Measurements from ENCODE around the gene PLCH1.
A peak's percentile ranks its signal among the peaks of the same experiment; 100 is the strongest.

Gene PLCH1

DNA sequence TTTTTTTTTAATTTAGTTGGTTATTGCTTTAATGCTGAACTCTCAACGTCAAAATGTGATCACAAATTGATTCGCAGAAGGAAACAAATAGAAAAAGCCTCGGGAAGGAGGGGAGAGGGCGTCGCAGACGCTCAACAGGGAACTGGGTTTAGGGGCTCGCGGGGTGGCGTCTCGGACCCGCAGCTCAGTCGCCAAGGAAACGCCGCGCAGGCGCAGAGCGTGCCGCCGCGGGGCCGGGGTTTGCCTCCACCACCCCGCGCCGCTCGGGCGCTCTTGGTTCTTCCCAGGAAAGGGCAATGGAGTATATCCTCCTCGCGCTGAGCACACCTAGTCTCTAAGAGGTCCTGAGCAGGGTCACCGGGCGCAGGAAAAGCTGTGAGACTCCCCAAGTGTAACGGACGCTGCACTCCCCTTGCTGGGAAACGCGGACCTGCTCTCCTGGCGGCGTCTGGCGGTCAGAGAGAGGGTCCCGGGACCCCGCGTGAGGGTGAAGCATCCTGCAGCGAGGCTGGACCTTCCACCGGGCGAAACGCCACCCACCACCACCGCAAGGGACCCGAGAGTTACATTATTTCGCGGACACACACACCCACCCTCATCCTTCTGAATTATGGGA lies 753 bp downstream of the PLCH1 start:
- DNase-seq, result peak; percentile 31 to 34

DNA sequence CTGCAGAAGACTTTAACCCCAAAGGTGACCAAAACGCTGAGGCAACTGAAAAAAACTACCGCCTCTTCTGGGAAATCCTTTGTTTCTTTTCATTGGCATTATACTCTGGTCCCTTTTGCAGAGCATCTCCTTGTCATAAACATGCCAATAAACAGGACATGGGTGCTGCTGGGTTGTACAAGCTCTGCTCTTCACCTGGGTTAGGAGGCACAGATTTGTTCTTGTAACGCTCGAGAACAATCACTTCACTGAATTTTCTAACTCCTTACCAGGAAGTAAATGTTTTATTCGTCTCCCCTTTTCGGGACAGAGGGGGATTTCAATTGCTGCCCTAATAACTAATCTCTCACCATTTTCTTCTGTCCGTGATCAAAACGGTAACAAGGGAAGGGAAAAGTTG lies 1.3 kb downstream of the PLCH1 start:
- DNase-seq, result no peak

DNA sequence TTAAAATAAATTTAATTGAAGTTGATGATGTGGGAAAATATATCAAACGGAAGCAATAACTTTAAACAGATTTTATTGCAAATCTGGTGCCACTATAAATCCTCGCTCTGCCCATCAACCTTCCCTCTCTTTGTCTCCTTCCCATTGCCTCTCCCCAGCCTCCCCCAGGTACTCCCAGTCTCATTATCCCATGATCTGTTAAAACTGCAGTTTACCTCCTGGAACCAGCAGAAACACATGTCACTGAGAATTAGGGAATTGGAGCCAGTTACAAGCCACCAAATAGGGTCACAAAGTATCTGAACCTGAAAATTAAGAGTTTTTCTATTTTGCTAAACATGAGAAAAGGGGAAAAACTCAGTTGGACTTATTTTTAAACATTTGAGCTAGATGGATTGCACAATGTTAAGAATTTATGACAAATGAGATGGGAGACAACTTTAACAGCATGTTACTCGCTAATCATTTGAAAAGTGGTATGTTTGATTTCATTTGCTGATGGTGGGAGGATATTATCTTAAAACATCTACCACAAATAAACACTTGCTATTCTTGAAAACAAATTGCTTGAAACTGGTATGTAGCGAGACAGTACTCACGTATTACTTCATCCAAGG lies 2.4 kb downstream of the PLCH1 start:
- no peak for DNase-seq

DNA sequence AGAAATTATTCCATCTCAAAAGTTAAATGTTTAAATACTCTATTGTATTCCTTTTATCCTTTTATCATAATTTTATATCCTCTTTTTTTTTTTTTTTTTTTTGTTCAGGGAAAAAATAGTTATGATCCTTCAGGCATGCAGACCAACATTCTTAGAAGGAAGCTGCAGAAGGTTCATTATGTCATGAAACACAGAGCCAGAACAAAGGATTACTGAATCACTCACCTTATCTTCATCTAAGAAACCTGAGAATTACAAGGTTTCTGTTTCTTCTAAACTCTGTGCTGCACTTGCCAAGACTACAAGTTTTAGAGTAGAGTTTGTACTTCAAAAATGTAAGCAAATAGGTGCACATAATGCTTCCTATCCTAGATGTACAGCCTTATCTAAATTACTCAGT lies 3.3 kb downstream of the PLCH1 start:
- no peak for DNase-seq

- no peak for DNase-seq
Measured at GRCh38 chr3:155741101-155741500, 3.8 kb downstream of the PLCH1 start.

DNA sequence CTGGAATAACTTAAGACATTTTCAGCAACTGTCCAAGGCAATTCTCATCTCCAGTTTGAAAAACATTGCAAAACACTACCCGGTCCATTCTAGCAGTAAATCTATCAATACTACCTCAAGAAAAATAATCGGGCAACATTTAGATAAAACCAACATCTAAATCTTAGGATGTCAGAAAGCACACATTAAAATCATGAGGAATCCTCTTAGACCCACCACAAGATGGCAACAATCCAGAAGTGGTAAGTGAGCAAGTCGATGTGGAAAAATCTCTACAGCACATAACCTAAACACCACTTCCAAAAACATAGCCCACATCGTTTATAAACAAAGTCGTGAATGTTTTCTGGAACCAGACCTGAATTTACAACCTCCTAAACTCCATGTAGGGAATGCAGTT lies 5.7 kb downstream of the PLCH1 start:
- DNase-seq, result no peak

GRCh38 chr3:155738580-155739076 lies 6.2 kb downstream of the PLCH1 start:
- DNase-seq, result no peak

GRCh38 chr3:155737844-155738460 lies 6.9 kb downstream of the PLCH1 start:
- no peak for DNase-seq

- DNase-seq, result no peak
Measured at GRCh38 chr3:155736381-155736780, 8.5 kb downstream of the PLCH1 start.

DNA sequence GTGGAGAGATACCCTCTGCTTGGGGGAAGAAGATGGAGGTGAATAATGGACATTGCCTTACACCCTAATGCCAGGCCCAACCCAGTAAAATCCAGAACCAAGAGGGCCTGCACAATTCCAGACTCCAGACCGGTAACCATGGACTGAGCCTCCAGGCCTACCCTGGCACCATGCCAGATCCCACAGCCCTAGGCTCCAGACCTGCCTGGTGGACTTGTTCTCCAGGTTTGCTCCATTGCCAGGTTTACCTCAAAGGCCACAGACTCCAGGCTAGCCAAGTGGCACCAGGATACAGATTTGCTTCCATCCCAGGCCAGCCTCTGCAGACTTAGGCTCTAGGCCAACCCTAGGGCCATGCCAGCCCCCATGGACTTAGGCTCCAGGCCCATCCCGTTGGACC lies 14.0 kb downstream of the PLCH1 start:
- no peak for DNase-seq

GRCh38 chr3:155727836-155728235 lies 17.0 kb downstream of the PLCH1 start:
- no peak for DNase-seq

- no peak for DNase-seq
Measured at GRCh38 chr3:155714295-155714718, 30.6 kb downstream of the PLCH1 start.

DNA sequence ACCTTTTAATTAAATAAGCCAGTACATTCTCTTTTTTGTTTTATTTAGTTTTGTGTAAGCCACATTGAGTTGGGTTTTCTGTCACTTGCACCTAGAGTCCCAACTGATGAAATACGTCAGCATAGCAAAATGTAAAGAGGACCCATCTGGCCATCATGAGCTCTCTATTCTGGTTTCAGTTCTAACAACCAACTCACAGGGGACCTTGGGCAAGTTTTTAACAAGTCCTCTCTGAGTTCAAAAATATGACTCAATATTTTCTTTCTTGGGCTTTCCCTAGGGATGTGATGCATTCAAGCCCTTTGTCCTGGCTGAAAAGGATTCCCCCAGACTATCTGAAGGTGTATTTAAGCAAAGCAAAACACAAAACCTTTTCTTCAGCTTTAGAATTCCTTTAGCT lies 32.9 kb downstream of the PLCH1 start:
- DNase-seq, result no peak

GRCh38 chr3:155704771-155705559 lies 39.9 kb downstream of the PLCH1 start:
- no peak for DNase-seq

- DNase-seq, result no peak
Measured at GRCh38 chr3:155704061-155704460, 40.8 kb downstream of the PLCH1 start.

DNA sequence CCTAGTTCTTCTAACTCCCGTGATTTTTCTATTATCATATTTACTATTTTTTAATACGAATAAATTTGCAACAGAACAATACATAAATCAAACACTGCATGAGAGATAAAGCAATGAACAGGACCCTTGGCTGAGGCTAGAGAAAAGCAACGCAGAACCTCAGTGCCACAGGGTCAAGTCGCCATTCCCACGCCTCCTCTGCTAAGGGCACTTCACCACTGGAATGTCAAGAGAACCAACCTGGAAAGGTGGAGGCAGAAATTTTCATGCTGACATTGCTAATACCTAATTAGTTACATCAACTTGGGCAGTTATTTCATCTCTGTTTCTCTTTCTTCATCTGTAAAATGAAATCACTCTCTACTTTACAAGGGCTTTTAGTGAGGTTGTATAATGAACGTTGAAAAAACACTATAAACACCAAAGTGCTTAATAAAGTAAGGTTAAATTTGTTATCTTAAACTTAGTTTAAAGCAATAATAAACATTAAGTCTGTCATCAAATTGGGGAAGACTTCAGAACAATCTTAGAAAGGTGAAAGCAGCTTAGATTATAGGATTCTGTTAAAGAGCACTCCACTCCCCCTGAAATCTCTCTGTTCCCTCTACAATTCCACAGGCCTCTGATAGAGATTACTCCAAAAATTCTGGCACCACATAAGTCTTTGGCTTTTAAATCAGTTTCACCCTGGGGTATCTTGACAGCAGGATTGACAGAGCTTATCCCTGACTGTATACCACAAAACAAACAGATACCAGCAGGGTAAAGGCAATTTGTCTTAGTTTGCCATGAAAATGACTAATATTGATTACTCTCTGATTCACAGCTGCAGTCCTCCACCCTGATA lies 41.9 kb downstream of the PLCH1 start:
- DNase-seq, result no peak

DNA sequence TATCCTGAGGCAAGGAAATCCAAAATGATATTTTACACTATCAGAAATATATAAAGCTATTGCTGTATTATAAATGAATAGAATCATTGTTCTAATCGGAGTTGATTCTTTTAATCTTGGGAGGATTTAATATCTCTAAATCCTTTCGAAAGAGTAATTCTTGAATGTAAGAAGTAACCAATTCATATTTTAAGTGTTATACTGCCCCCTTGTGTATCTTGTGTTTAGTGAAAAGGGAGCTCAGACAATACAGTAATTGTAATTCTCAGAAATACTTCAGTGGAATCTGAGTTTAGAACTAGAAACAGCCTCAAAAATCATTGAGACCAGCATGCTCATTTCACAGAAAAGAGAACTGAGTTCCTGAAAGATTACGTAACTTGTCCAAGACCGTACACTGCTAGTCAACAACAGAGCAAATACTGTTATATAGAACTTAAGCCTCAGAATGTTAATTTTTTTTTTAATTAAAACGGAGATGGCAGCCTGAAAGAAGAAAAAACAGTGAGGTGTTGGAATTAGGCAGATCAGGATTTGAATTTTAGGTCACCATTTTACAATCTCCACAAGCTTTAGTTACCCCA lies 42.9 kb downstream of the PLCH1 start:
- peak in 1 of 2 donors; percentile 44 for DNase-seq

DNA sequence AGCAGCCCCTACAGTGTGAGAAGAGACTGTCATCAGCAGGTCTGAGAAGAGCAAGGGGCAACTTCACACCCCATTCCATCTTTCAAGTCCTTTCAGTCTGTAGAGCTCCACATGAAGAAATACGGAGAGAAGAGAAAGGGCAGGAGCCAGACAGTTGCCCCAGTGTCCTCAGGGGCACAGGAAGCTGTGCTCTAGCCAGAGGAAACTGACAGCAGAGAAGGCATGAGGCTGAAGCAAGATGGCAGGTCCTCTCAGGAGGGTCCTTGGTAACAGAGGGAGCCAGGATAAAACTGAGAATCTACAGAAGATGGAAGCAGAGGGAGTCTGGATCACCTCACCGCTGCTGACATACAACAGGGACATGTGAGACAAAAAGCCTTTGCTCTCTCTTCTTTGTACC lies 47.3 kb downstream of the PLCH1 start:
- DNase-seq, result no peak

DNA sequence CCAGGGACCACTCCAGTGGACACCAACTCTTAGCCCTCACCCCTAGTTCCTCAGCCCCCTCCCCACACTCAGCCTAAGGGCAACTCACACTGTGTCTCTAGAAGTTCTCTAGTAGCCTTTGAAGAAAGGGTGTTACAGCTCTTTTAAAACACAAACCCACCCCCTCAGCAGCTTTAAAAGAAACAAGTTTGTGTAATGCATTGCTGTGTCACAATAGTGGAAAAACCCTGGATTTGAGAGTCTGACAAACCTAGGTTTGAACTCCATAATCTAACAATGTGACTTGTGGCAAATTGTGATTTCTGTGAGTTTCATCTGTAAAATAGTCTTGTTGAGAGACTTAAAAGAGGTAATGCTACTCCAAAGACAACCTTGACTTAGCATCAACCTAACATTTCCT lies 54.0 kb downstream of the PLCH1 start:
- DNase-seq, result no peak

DNA sequence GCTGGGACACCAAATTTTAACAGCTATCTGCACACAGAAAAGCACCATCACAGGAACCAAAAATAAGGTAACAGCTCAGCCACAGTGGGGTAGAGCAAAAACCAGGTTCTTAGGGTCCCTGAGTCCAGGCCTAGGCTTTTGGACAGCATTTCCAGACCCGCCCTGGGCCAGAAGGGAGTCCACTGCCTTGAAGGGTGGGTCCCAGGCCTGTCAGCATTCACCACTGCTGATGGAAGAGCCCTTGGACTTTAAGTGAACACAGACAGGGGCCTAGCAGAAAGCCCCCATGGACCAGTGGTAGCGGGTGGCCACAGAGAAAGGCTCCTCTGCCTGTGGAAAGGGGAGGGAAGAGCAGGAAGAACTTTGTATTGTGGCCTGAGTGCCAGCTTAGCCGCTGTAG lies 56.4 kb downstream of the PLCH1 start:
- no peak for DNase-seq

DNA sequence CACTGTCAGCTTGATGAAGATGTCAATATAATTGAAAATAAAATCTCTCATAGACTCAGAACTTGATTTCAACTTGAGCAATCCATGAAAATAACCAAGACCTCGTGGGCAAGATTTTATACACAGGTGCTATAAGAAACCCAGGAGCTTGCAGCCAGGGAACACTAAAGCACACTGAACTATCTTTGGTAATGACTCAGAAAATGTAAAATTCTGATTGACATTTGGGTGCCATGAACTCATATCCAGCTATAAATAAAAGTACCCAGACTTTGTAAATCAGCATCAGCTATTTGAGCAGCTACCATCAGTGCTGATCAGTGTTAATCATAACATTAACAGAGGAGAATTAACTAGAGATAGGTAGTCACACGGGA lies 61.5 kb downstream of the PLCH1 start:
- no peak for DNase-seq

Measured in CD4-positive, alpha-beta T cell treated with Interleukin-1 beta for 1 hour (primary cell).